ENCODE data around the gene WDR7.
A peak's percentile ranks its signal among the peaks of the same experiment; 100 is the strongest.
"Not testable (repeated sequence)": the region's sequence is repeated elsewhere in the genome, so short reads cannot be mapped to it uniquely, and the experiment has no call there.

The WDR7 gene

GRCh38 chr18:56639571-56639970 is 11.6 kb upstream of the WDR7 start:
- Histone ChIP-seq H3K4me1 (ENCODE audit: control insufficient read depth, insufficient read depth, low read length) (peaks cover 4% of the 10 kb centered on the region), H3K27me3 (ENCODE audit: control insufficient read depth, insufficient read depth, low read length) (no peaks in the 10 kb centered on the region), H3K9me3 (ENCODE audit: control insufficient read depth, insufficient read depth, low read length) (no peaks in the 10 kb centered on the region), H3K9ac (ENCODE audit: low read depth, low read length) (no peak overlapping the region), H3K4me3 (ENCODE audit: low read depth, low read length) (peak overlapping the region; percentile 79), H3K36me3 (ENCODE audit: control insufficient read depth, insufficient read depth, low read length) (no peaks in the 10 kb centered on the region)

DNA sequence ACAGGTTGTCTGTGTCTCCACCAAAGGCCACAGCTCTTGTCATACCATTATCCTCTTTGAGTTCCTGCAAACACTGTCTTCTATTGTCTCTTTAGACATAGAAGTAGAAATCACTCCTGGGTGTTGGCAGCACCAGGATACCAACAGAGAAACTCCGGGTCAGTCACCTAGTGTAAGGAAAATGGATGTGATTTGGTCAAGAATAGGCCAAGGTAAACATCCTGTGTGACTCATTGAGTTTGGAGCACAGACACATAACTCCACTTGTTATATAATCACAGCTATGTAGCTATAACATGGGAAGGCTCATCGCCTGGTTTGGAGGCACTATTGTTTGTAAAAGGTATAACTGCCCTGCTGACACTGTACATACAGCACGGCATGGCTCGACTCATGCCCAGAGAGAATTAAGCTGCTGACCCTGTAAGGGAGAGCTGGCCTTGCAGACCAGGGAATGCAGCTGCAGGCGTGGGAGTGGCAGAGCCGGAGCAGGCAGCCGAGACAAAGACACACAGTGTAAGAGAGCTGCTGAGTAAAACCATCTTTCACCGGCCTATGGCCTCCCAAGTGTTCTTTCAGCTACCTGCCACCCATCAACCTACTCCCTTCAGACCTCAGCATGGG is 9.3 kb upstream of the WDR7 start:
- no peaks in the 10 kb centered on the region for H3K27me3 ChIP-seq (ENCODE audit: control insufficient read depth, insufficient read depth, low read length)
- H3K4me3 ChIP-seq (ENCODE audit: low read depth, low read length): no peak overlapping the region
- no peaks in the 10 kb centered on the region for H3K36me3 ChIP-seq (ENCODE audit: control insufficient read depth, insufficient read depth, low read length)
- H3K9ac ChIP-seq (ENCODE audit: low read depth, low read length): no peak overlapping the region
- no peaks in the 10 kb centered on the region for H3K9me3 ChIP-seq (ENCODE audit: control insufficient read depth, insufficient read depth, low read length)
- H3K4me1 ChIP-seq (ENCODE audit: control insufficient read depth, insufficient read depth, low read length): no peaks in the 10 kb centered on the region

DNA sequence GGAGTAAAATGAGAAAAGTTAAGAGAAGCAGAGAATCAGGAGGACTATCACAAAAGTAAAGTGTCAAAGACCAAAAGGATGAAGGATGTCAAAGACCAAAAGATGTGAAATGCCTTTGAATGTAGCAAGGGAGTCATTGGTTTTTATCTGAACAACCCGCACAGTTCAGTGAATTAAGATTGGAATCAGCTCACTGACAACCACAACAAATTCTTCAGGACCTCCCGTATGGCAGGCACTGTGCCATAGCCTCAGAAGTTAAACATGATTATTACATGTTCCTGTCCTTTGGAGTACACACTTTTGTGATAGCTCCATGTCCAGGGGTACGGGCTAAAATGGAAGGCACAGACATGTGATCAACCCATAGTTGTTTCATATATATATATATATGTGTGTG is 7.8 kb upstream of the WDR7 start:
- Histone ChIP-seq H3K4me3 (ENCODE audit: low read depth, low read length) (no peak overlapping the region), H3K9me3 (ENCODE audit: control insufficient read depth, insufficient read depth, low read length) (no peaks in the 10 kb centered on the region), H3K4me1 (ENCODE audit: control insufficient read depth, insufficient read depth, low read length) (no peaks in the 10 kb centered on the region), H3K9ac (ENCODE audit: low read depth, low read length) (no peak overlapping the region), H3K27me3 (ENCODE audit: control insufficient read depth, insufficient read depth, low read length) (no peaks in the 10 kb centered on the region), H3K36me3 (ENCODE audit: control insufficient read depth, insufficient read depth, low read length) (no peaks in the 10 kb centered on the region)

GRCh38 chr18:56645415-56646016 is 5.6 kb upstream of the WDR7 start:
- Histone ChIP-seq H3K4me3 (ENCODE audit: low read depth, low read length) (no peak overlapping the region), H3K9me3 (ENCODE audit: control insufficient read depth, insufficient read depth, low read length) (no peaks in the 10 kb centered on the region), H3K4me1 (ENCODE audit: control insufficient read depth, insufficient read depth, low read length) (no peaks in the 10 kb centered on the region), H3K36me3 (ENCODE audit: control insufficient read depth, insufficient read depth, low read length) (no peaks in the 10 kb centered on the region), H3K27me3 (ENCODE audit: control insufficient read depth, insufficient read depth, low read length) (no peaks in the 10 kb centered on the region), H3K9ac (ENCODE audit: low read depth, low read length) (no peak overlapping the region)

DNA sequence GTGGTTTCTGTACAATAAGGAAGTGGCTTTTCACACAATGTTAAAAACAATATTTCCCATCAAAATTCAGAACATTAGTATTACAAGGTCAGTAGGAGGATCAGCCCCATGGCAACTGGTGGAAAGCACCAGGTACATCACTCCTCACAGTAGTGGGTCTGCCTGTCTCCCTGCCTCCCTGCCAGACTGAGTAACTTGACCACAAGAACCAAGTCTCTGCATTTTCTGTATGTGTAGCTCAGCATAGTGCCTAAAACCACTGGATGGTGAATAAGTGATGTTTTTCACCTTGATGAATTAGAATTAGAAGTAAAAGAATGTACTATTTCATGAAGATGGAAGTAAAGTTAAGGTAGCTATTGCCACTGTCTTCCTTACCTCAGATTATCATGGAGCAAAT is 4.1 kb upstream of the WDR7 start:
- Histone ChIP-seq H3K4me1 (ENCODE audit: control insufficient read depth, insufficient read depth, low read length) (no peaks in the 10 kb centered on the region), H3K27me3 (ENCODE audit: control insufficient read depth, insufficient read depth, low read length) (no peaks in the 10 kb centered on the region), H3K36me3 (ENCODE audit: control insufficient read depth, insufficient read depth, low read length) (no peaks in the 10 kb centered on the region), H3K9me3 (ENCODE audit: control insufficient read depth, insufficient read depth, low read length) (no peaks in the 10 kb centered on the region), H3K9ac (ENCODE audit: low read depth, low read length) (no peak overlapping the region), H3K4me3 (ENCODE audit: low read depth, low read length) (no peak overlapping the region)

GRCh38 chr18:56647951-56648893 is 2.9 kb upstream of the WDR7 start:
- no peaks in the 10 kb centered on the region for H3K4me1 ChIP-seq (ENCODE audit: control insufficient read depth, insufficient read depth, low read length)
- H3K9ac ChIP-seq (ENCODE audit: low read depth, low read length): no peak overlapping the region
- H3K36me3 ChIP-seq (ENCODE audit: control insufficient read depth, insufficient read depth, low read length): no peaks in the 10 kb centered on the region
- H3K27me3 ChIP-seq (ENCODE audit: control insufficient read depth, insufficient read depth, low read length): no peaks in the 10 kb centered on the region
- H3K4me3 ChIP-seq (ENCODE audit: low read depth, low read length): no peak overlapping the region
- no peaks in the 10 kb centered on the region for H3K9me3 ChIP-seq (ENCODE audit: control insufficient read depth, insufficient read depth, low read length)

DNA sequence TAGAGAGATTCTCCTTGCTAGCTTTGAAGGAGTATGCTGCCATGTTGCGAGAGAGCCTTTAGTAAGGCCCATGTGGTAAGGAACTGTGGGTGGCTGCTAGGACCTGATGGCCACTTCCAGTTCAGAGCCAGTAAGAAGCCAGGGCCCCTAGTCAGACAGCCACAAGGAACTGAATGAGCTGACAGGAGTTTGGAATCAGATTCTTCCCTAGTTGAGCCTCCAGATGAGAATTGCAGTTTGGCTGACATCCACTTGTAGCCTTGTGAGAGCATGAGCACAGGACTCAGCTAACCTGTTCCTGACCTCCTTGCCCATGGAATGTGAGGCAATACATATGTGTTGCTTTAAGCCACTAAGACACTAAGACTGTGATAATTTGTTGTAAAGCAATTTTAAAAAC is 1.2 kb upstream of the WDR7 start:
- Histone ChIP-seq H3K9me3 (ENCODE audit: control insufficient read depth, insufficient read depth, low read length) (no peaks in the 10 kb centered on the region), H3K27me3 (ENCODE audit: control insufficient read depth, insufficient read depth, low read length) (no peaks in the 10 kb centered on the region), H3K36me3 (ENCODE audit: control insufficient read depth, insufficient read depth, low read length) (no peaks in the 10 kb centered on the region), H3K4me1 (ENCODE audit: control insufficient read depth, insufficient read depth, low read length) (no peaks in the 10 kb centered on the region), H3K4me3 (ENCODE audit: low read depth, low read length) (no peak overlapping the region), H3K9ac (ENCODE audit: low read depth, low read length) (no peak overlapping the region)

DNA sequence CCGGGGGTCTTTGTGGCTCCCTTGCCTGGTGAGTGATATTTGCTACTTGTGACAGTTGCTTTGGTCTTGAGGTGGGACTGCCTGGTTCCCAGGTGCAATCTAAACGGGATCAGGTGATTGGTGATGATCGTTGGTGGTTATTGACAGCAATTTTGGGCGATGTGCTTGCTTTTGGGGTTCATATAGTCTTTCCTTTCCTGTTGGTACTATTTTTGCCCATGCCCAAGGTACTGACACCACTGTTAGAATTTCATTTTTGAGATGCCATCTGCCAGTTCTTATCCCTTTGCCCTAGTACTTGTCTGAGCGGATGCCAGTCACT is 573 bp downstream of the WDR7 start:
- Histone ChIP-seq H3K9me3 (ENCODE audit: control insufficient read depth, insufficient read depth, low read length) (no peaks in the 10 kb centered on the region), H3K9ac (ENCODE audit: low read depth, low read length) (no peak overlapping the region), H3K4me3 (ENCODE audit: low read depth, low read length) (peak overlapping the region; percentile 94), H3K27me3 (ENCODE audit: control insufficient read depth, insufficient read depth, low read length) (no peaks in the 10 kb centered on the region), H3K4me1 (ENCODE audit: control insufficient read depth, insufficient read depth, low read length) (no peaks in the 10 kb centered on the region), H3K36me3 (ENCODE audit: control insufficient read depth, insufficient read depth, low read length) (no peaks in the 10 kb centered on the region)

DNA sequence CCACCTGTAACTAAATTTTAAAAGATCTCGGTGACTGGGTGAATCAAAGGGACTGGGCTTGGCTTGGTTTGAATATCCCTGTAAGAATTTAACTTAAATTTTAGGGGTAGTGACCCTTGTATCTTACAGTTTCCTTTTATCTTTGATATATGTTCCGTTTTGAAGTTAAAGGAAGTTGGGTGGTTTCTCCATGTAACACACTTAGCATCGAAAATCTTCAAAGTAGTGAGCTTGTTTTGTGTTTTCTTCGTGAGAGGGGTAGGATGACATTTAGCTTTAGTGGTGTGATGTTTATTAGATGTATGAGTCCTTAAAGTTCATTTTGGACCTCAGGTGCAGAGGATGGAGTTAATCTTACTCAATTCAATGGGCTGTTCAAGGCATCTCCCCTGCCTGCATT is 1.6 kb downstream of the WDR7 start:
- Histone ChIP-seq H3K27me3 (ENCODE audit: control insufficient read depth, insufficient read depth, low read length) (no peaks in the 10 kb centered on the region), H3K9ac (ENCODE audit: low read depth, low read length) (no peak overlapping the region), H3K36me3 (ENCODE audit: control insufficient read depth, insufficient read depth, low read length) (no peaks in the 10 kb centered on the region), H3K4me1 (ENCODE audit: control insufficient read depth, insufficient read depth, low read length) (no peaks in the 10 kb centered on the region), H3K4me3 (ENCODE audit: low read depth, low read length) (no peak overlapping the region), H3K9me3 (ENCODE audit: control insufficient read depth, insufficient read depth, low read length) (no peaks in the 10 kb centered on the region)

DNA sequence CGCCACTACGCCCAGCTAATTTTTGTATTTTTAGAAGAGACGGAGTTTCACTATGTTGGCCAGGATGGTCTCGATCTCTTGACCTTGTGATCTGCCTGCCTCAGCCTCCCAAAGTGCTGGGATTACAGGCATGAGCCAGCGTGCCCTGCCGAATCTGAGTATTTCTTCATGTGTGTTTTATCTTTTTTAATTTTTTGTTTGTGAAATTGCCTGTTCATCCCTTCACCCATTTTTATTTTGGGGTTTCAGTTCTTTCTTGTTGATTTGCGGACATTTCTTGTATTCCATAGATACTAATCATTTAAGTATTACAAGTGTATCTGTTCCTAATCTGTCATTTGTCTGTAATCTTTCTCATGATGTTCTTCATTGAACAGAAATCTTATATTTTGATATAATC is 3.1 kb downstream of the WDR7 start:
- not testable (repeated sequence) for H3K9me3 ChIP-seq (ENCODE audit: control insufficient read depth, insufficient read depth, low read length); H3K9ac ChIP-seq (ENCODE audit: low read depth, low read length); H3K4me1 ChIP-seq (ENCODE audit: control insufficient read depth, insufficient read depth, low read length); H3K4me3 ChIP-seq (ENCODE audit: low read depth, low read length); H3K36me3 ChIP-seq (ENCODE audit: control insufficient read depth, insufficient read depth, low read length); H3K27me3 ChIP-seq (ENCODE audit: control insufficient read depth, insufficient read depth, low read length)

GRCh38 chr18:56658261-56658660 is 7.1 kb downstream of the WDR7 start:
- Histone ChIP-seq H3K4me1 (ENCODE audit: control insufficient read depth, insufficient read depth, low read length) (no peaks in the 10 kb centered on the region), H3K9ac (ENCODE audit: low read depth, low read length) (no peak overlapping the region), H3K27me3 (ENCODE audit: control insufficient read depth, insufficient read depth, low read length) (no peaks in the 10 kb centered on the region), H3K4me3 (ENCODE audit: low read depth, low read length) (no peak overlapping the region), H3K9me3 (ENCODE audit: control insufficient read depth, insufficient read depth, low read length) (no peaks in the 10 kb centered on the region), H3K36me3 (ENCODE audit: control insufficient read depth, insufficient read depth, low read length) (no peaks in the 10 kb centered on the region)

DNA sequence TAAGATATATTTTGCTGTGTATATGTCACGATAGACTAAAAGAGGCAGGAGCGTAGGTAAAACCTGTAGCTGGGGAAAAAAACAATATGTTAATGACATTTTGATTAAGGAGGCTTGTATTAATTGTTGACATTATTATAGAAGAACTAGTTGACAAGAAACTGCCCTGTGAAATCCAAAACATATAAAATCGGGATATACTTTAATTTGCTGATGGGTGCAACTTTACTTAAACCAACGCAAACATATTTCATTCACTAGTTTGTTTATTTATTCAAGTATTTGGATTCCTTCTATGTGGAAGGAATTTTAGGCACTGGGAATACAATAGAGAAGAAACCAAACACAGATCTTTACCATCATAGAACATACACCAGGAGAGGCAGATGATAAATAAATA is 8.0 kb downstream of the WDR7 start:
- H3K9me3 ChIP-seq (ENCODE audit: control insufficient read depth, insufficient read depth, low read length): no peaks in the 10 kb centered on the region
- no peaks in the 10 kb centered on the region for H3K36me3 ChIP-seq (ENCODE audit: control insufficient read depth, insufficient read depth, low read length)

More for the DNA sequence above, 8.0 kb downstream of the WDR7 start:
- H3K4me1 ChIP-seq (ENCODE audit: control insufficient read depth, insufficient read depth, low read length): no peaks in the 10 kb centered on the region
- H3K9ac ChIP-seq (ENCODE audit: low read depth, low read length): no peak overlapping the region
- no peaks in the 10 kb centered on the region for H3K27me3 ChIP-seq (ENCODE audit: control insufficient read depth, insufficient read depth, low read length)
- no peak overlapping the region for H3K4me3 ChIP-seq (ENCODE audit: low read depth, low read length)

Data from iPS-15b (cell line).